Measurements from ENCODE around the gene ZCRB1. TPM values are rescaled to one million over a fixed set of nuclear protein-coding genes. Genes with fewer than 3 reads are reported as not detected.

The ZCRB1 gene
- total RNA-seq, 4 donors from 2014 or later, result 3.4 to 22.7 (median 15.2) TPM

DNA sequence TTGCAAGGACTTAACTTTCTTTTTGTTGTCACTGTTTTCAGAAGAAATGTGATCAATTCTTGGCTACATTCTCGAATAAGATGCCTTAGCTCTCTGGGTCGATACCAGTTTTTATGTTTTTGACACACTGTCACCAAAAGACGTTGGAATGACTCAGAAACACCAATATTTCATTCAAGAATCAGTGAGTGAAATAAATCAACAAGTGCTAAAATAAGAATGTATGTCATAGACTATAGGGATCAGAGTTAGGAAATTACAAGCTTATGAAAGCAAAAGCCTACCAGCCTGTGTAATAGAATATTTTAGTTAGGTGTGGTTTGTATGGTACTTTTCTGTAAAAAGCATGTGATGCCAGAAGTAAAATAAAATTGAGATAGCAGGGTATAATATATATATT is 17.8 kb upstream of the ZCRB1 start:
- intact Hi-C loops (cut with DNase I; ENCODE audit: low total_unique reads) (no loop called here), in situ Hi-C loops (cut with MboI; ENCODE audit: low pct_ligation_motif_present in 1 of 4, low pct_unique_long_range_greater_than_20kb in 1 of 4, low sequenced_read_pairs in 3 of 4) (no loop called here)
- DNase-seq, result no peak
- no peak overlapping the region for H3K27ac ChIP-seq
- no peaks in the 10 kb centered on the region for H3K27me3 ChIP-seq
- H3K9me3 ChIP-seq, result no peaks in the 10 kb centered on the region
- WGBS, 2 donors (ENCODE audit: low coverage in 1 of 2), result 41 to 60% methylated on average over 3 of the region's 3 CpGs
- TF ChIP-seq, protein P1, sequence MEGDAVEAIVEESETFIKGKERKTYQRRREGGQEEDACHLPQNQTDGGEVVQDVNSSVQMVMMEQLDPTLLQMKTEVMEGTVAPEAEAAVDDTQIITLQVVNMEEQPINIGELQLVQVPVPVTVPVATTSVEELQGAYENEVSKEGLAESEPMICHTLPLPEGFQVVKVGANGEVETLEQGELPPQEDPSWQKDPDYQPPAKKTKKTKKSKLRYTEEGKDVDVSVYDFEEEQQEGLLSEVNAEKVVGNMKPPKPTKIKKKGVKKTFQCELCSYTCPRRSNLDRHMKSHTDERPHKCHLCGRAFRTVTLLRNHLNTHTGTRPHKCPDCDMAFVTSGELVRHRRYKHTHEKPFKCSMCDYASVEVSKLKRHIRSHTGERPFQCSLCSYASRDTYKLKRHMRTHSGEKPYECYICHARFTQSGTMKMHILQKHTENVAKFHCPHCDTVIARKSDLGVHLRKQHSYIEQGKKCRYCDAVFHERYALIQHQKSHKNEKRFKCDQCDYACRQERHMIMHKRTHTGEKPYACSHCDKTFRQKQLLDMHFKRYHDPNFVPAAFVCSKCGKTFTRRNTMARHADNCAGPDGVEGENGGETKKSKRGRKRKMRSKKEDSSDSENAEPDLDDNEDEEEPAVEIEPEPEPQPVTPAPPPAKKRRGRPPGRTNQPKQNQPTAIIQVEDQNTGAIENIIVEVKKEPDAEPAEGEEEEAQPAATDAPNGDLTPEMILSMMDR (IDR thresholded peaks at IDR 0.05), result no peak
- TF ChIP-seq POLR2AphosphoS5 (IDR thresholded peaks at IDR 0.05) (no peak), POLR2A (IDR thresholded peaks at IDR 0.05) (no peak), EP300 (IDR thresholded peaks at IDR 0.05; ENCODE audit: low read depth) (no peak)
- H3K36me3 ChIP-seq, result no peaks in the 10 kb centered on the region
- H3K4me1 ChIP-seq, result no peaks in the 10 kb centered on the region
- H3K4me3 ChIP-seq, result no peak overlapping the region

DNA sequence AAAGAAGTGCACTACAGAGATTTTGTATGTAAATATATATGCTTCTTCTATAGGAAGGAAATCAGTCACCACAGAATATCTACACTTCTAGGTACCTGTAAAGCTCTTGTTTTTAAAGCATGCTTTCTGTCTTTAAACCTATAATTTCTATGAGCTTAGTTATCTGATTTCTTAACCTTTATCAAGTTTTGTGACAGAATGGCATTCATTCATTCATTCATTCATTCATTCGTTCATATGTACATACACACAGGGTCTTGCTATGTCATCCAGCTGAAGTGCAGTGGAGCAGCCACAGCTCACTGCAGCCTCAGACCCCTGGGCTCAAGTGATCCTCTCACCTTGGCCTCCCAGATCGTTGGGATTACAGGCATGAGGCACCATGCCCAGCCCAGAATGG is 16.1 kb upstream of the ZCRB1 start:
- Histone ChIP-seq H3K27ac (no peak overlapping the region), H3K4me1 (no peaks in the 10 kb centered on the region), H3K4me3 (no peak overlapping the region), H3K27me3 (no peaks in the 10 kb centered on the region), H3K9me3 (no peaks in the 10 kb centered on the region), H3K36me3 (peaks cover 0 to 5% (median 0%) of the 10 kb centered on the region in 4 donors)
- 69 to 73% methylated on average over 2 of the region's 2 CpGs for WGBS, 2 donors (ENCODE audit: low coverage in 1 of 2)
- DNase-seq, result no peak
- intact Hi-C loops (cut with DNase I; ENCODE audit: low total_unique reads) (no loop called here), in situ Hi-C loops (cut with MboI; ENCODE audit: low pct_ligation_motif_present in 1 of 4, low pct_unique_long_range_greater_than_20kb in 1 of 4, low sequenced_read_pairs in 3 of 4) (no loop called here)
- no peak for TF ChIP-seq EP300 (IDR thresholded peaks at IDR 0.05; ENCODE audit: low read depth)
- TF ChIP-seq, protein P1 (IDR thresholded peaks at IDR 0.05), result no peak
- TF ChIP-seq POLR2AphosphoS5 (IDR thresholded peaks at IDR 0.05), result no peak
- TF ChIP-seq POLR2A (IDR thresholded peaks at IDR 0.05), result no peak

DNA sequence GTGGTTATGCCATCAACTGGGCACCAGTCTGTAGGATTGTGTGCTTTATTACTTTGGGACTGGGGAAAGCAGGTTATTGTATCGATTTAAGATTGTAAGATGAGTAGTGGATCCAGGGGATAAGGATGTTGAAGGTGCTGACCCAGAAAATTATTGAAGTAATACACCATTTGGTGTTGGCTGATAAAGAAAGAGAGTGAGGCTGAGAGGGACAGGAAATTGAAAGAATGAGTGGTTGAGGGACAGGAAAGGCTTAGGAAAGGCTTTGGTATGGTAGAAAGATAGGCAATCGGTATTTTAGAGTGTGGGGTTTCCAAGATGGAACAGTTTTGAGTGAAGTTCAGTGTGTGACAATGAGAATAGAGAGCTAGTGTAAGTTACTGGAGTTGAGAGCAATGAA is 12.4 kb upstream of the ZCRB1 start:
- Histone ChIP-seq H3K36me3 (peaks cover 0 to 15% (median 4%) of the 10 kb centered on the region in 4 donors), H3K9me3 (no peaks in the 10 kb centered on the region), H3K27ac (no peak overlapping the region), H3K27me3 (no peaks in the 10 kb centered on the region), H3K4me3 (no peak overlapping the region), H3K4me1 (no peaks in the 10 kb centered on the region)
- 89 to 100% methylated on average over 2 of the region's 2 CpGs for WGBS, 2 donors (ENCODE audit: low coverage in 1 of 2)
- intact Hi-C loops (cut with DNase I; ENCODE audit: low total_unique reads), result no loop called here
- in situ Hi-C loops (cut with MboI; ENCODE audit: low pct_ligation_motif_present in 1 of 4, low pct_unique_long_range_greater_than_20kb in 1 of 4, low sequenced_read_pairs in 3 of 4), result loop anchor here in 3 of 4 donors (10.0 kb wide), 2 partner anchors 193 to 203 kb away; partner anchors contain the start of gene GXYLT1 (in 1 of the 3)
- TF ChIP-seq EP300 (IDR thresholded peaks at IDR 0.05; ENCODE audit: low read depth), result no peak
- TF ChIP-seq POLR2AphosphoS5 (IDR thresholded peaks at IDR 0.05), result no peak
- TF ChIP-seq, protein P1 (IDR thresholded peaks at IDR 0.05), result no peak
- no peak for TF ChIP-seq POLR2A (IDR thresholded peaks at IDR 0.05)
- no peak for DNase-seq

DNA sequence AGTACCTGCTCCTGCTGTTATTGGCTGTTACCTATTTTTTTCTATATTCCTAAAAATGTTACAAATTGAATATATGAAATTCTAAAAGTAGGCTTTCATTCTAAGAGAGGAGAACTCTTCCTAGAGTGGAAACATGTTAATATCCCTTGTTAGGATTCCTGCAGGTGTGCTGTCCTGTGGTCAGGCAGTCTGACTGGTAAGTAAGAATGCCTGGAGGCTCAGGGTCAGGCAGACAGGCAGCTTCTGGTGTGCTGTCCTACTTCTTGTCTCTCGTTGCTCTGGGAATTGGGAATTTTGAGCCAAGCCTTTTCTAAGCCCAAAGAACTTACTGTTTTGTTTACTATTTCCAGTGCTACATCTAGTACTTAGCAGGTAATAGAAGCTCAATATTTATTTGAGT is 10.4 kb upstream of the ZCRB1 start:
- TF ChIP-seq, protein P1 (IDR thresholded peaks at IDR 0.05), result no peak
- TF ChIP-seq POLR2A (IDR thresholded peaks at IDR 0.05) (no peak), POLR2AphosphoS5 (IDR thresholded peaks at IDR 0.05) (no peak)
- in situ Hi-C loops (cut with MboI; ENCODE audit: low pct_ligation_motif_present in 1 of 4, low pct_unique_long_range_greater_than_20kb in 1 of 4, low sequenced_read_pairs in 3 of 4), result loop anchor here in 3 of 4 donors (10.0 kb wide), 2 partner anchors 191 to 201 kb away; partner anchors contain the start of gene GXYLT1 (in 1 of the 3)
- peaks cover 0 to 8% (median 0%) of the 10 kb centered on the region in 4 donors for H3K4me1 ChIP-seq
- no peaks in the 10 kb centered on the region for H3K9me3 ChIP-seq
- H3K36me3 ChIP-seq, result peaks cover 0 to 15% (median 4%) of the 10 kb centered on the region in 4 donors
- intact Hi-C loops (cut with DNase I; ENCODE audit: low total_unique reads), result no loop called here
- no peak overlapping the region for H3K27ac ChIP-seq
- H3K27me3 ChIP-seq, result no peaks in the 10 kb centered on the region
- no peak for DNase-seq
- WGBS, 2 donors (ENCODE audit: low coverage in 1 of 2), result 68% methylated on average over 1 of the region's 1 CpG; no CpG with 5 or more reads in 1 of the 2 donors
- no peak overlapping the region for H3K4me3 ChIP-seq
